Psoas muscle (tissue), 8 donors: ENCODE results near the gene PI4KA. TPM values are rescaled to one million over a fixed set of nuclear protein-coding genes. Genes with fewer than 3 reads are reported as not detected.
A peak's percentile ranks its signal among the peaks of the same experiment; 100 is the strongest.

Experiments used
- ATAC-seq, 4 donors: fragments of 200-7000 bp; cut with Tn5 transposase; one replicate each; pipeline ENCODE4 v1.9.1; 2020; ENCODE audit warnings: moderate library complexity in 3 of 4, mild to moderate bottlenecking in 2 of 4
- DNase-seq, 2 donors: peaks; one replicate each; pipeline ENCODE4 v3.0.0-alpha.2; 2020
- H3K27ac ChIP-seq: fragments of 200-600 bp; one replicate; pipeline ENCODE4 v1.8.0; 2022
- H3K27me3 ChIP-seq, 3 donors: fragments of 200-600 bp in 1 of 3; one replicate each; pipeline versions ENCODE4 v1.6.1 to v1.8.0; 2013 to 2022; ENCODE audit warnings: low read length in 2 of 3, mild to moderate bottlenecking in 2 of 3, moderate library complexity in 1 of 3; ENCODE audit not compliant: insufficient read depth in 3 of 3
- H3K36me3 ChIP-seq, 2 donors: fragments of 200-600 bp in 1 of 2; one replicate each; pipeline versions ENCODE4 v1.6.1 to v1.8.0; 2013 to 2022; ENCODE audit warnings: low read depth in 1 of 2, mild to moderate bottlenecking in 1 of 2, moderate library complexity in 1 of 2; ENCODE audit not compliant: insufficient read depth in 1 of 2
- H3K4me1 ChIP-seq: fragments of 200-600 bp; one replicate; pipeline ENCODE4 v1.8.0; 2022
- H3K4me3 ChIP-seq: fragments of 200-600 bp; one replicate; pipeline ENCODE4 v1.8.0; 2022; ENCODE audit warnings: mild to moderate bottlenecking
- H3K9me3 ChIP-seq: fragments of 200-600 bp; one replicate; pipeline ENCODE4 v1.8.0; 2022
- WGBS, 3 donors: extraction: QIAGEN DNeasy Blood & Tissue Kit; methylation state at CpG; one replicate each; pipeline versions ENCODE4 v1.1.6 to v1.1.7; 2013; 5-methylcytosine and 5-hydroxymethylcytosine counted together
- intact Hi-C, 2 donors: fragments of 100-400 bp; cut with DNase I; formaldehyde crosslinking; loops; one replicate each; pipeline versions ENCODE4 v1.11.0 to v1.14.2; 2022
- long read RNA-seq, 2 donors: library from polyadenylated mRNA; unstranded; transcript quantifications; one replicate each; pipeline ENCODE4 v2.0.0, GENCODE V29; 2021
- polyA plus RNA-seq, 3 donors: library from polyadenylated mRNA; stranded (reverse); fragments of 200-250 nt; gene quantifications; one replicate each; pipeline ENCODE4 v1.2.3, GENCODE V29; 2013
- total RNA-seq, 4 donors: library from RNA; stranded (reverse); fragmentation: NEBNext Ultra II Directional in 2 of 4; extraction: Animal tissue kit (Norgen Biotek cat#: 25700) in 2 of 4; gene quantifications; one replicate each; pipeline versions ENCODE4 v1.2.1 to v1.2.4, GENCODE V29; 2021 to 2023
- TF ChIP-seq, protein P1 (sequence below): fragments of 200-600 bp; IDR thresholded peaks from one replicate; pipeline ENCODE4 v1.8.0; 2022; ENCODE audit warnings: antibody characterized with exemption
- donor health status: healthy with polysubstance abuse.
- donor health status: DM: no; HTN: no; CAD: no; lungs with moderate emphysema.
- donor health status: Bipolar disorder and iron deficiency.
- donor health status: healthy.
- donor health status: DM: yes; HTN: yes; CAD: no.
- donor health status: DM: no; HTN: no; CAD: no.
- donor health status: DM: no; HTN: no; CAD: no.
- donor health status: DM: yes; HTN: yes; CAD: no.

The PI4KA gene
- total RNA-seq (10 to 100 TPM; 38.2 to 52.6 (median 43.1) TPM), polyA plus RNA-seq (10 to 100 TPM; 22.7 to 41.0 (median 37.8) TPM)
- long read RNA-seq, donor 1, partial matches to known transcripts = 23 of 33 reads
- long read RNA-seq, donor 1, other reads (novel, unspliced or antisense) = 7 of 33 reads
- long read RNA-seq, donor 2, full-length matches to known transcripts = 9 of 47 reads
- long read RNA-seq, donor 2, partial matches to known transcripts = 24 of 47 reads
- long read RNA-seq, donor 2, other reads (novel, unspliced or antisense) = 14 of 47 reads

DNA sequence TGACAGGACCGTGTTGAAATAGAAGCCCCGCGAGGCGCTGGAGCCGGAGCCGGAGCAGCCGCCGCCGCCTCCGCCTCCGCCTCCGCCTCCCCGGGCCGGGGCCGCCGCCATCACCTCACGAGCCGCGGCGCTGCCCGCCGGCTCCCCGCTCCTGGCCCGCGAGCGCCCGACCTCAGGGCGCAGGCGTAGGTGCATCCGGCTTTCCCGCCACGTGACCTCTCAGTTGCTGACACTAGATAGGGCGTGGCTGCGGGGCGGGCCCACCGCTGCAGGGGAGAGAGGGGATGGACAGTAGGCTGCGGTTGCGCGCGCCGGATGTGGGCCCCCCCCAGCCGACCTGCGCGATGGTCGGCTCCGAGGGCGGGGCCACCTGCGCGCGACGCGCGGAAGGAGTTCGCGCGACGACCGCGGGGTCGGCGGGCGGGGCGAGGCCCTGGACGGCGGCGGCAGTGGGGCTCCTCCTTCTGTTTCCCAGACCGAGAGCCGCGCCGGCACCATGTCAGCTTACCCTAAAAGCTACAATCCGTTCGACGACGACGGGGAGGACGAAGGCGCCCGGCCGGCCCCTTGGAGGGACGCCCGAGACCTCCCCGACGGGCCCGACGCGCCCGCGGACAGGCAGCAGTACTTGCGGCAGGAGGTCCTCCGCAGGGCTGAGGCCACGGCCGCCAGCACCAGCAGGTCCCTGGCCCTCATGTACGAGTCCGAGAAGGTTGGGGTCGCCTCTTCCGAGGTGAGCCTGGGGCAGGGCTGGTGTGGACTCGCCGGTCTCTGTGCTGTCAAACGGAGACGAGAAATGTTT, at the start of gene PI4KA, which contains the start of gene SNAP29:
PI4KA (minus strand) TSS at position 197 of the 802 bp plus-strand sequence; CDS start at position 111, 86 bp downstream.
SNAP29 (plus strand) TSS at position 393 of the 802 bp plus-strand sequence; CDS start at position 497, 104 bp downstream.
- Histone ChIP-seq H3K4me3 (peak within 1 kb of the TSS; percentile 97), H3K27me3 (no peaks in the 10 kb centered on the region), H3K36me3 (peaks cover 0 to 15% of the 10 kb centered on the region in 2 donors), H3K27ac (peak within 1 kb of the TSS; percentile 91), H3K4me1 (peaks cover 24% of the 10 kb centered on the region), H3K9me3 (no peaks in the 10 kb centered on the region)
- intact Hi-C loops = no loop called here
- 1% methylated on average over 73 to 100 of the region's 100 CpGs for WGBS, 3 donors
- DNase-seq (peak; percentile 100), ATAC-seq (peak; percentile 96 to 99 (median 98))
- TF ChIP-seq, protein P1, sequence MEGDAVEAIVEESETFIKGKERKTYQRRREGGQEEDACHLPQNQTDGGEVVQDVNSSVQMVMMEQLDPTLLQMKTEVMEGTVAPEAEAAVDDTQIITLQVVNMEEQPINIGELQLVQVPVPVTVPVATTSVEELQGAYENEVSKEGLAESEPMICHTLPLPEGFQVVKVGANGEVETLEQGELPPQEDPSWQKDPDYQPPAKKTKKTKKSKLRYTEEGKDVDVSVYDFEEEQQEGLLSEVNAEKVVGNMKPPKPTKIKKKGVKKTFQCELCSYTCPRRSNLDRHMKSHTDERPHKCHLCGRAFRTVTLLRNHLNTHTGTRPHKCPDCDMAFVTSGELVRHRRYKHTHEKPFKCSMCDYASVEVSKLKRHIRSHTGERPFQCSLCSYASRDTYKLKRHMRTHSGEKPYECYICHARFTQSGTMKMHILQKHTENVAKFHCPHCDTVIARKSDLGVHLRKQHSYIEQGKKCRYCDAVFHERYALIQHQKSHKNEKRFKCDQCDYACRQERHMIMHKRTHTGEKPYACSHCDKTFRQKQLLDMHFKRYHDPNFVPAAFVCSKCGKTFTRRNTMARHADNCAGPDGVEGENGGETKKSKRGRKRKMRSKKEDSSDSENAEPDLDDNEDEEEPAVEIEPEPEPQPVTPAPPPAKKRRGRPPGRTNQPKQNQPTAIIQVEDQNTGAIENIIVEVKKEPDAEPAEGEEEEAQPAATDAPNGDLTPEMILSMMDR = no peak

DNA sequence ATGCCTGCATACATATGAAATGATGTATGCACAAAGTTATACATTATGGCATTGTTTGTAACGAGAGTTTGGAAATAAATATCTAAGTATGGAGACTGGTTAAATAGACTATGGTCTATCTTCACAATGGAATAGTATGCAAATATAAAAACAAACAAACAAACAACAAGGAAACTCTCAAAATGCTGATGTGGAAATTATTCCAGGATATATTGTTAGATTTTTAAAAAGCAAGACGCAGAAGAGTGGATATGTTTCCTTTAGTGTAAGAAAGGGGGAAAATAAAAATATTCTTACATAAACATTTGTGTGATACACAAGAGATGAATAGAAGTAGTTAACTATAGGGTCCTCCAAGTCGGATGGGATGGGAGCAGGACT, 47.8 kb upstream of the PI4KA start:
- H3K36me3 ChIP-seq = no peaks in the 10 kb centered on the region
- no peak overlapping the region for H3K4me3 ChIP-seq
- ATAC-seq = no peak
- H3K27ac ChIP-seq = no peak overlapping the region
- DNase-seq = no peak
- peaks cover 9% of the 10 kb centered on the region for H3K4me1 ChIP-seq
- intact Hi-C loops = no loop called here
- H3K27me3 ChIP-seq = no peaks in the 10 kb centered on the region
- 79 to 85% (median 79%) methylated on average over 3 of the region's 3 CpGs for WGBS, 3 donors
- no peaks in the 10 kb centered on the region for H3K9me3 ChIP-seq
- TF ChIP-seq, protein P1 = no peak

DNA sequence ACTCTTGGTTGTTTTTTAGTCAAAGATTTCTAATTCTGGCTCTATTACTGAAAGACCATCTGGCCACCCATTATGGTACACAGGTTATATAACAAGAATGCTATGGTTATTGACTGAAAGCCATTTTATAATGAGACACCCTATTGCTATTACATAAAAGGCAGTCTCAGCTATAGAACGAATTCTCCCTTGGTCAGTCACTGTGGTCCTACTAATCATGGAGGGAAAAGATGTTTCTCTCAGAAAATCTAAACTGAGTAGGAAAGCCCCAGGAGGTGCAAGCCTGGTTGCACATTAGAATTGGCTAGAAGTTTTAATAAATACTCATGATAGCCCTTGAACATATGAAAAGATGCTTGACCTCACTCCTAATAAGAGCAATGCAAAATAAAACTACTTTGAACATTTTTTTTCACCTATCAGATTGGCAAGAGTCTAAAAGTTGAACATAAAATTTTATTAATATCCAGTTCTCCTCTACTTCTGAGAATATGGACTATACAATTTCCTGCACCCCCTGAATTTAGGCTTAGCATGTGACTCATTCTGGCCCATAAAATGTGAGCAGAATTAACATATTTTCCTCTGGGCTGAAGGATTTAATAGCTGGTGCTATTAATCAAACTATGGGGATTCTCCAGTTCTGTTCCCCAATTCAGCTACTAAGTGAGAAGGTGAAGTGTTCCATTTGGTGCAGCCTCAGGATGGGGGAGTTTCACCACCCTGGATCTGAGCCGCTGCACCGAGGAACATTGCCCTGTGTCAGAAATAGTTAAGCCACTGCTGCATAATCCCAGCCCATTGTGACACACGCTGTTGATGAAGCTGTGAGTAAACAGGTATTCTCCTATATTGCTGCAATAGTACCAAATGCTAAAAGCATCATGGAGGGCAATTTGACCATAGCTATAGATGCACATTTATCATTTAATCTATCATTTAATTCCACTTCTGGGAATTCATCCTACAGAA, 47.1 kb upstream of the PI4KA start:
- Histone ChIP-seq H3K27ac (no peak overlapping the region), H3K36me3 (no peaks in the 10 kb centered on the region), H3K9me3 (no peaks in the 10 kb centered on the region), H3K4me3 (no peak overlapping the region), H3K4me1 (peaks cover 9% of the 10 kb centered on the region), H3K27me3 (no peaks in the 10 kb centered on the region)
- DNase-seq (no peak), ATAC-seq (peak in 1 of 4 donors; percentile 32)
- intact Hi-C loops = no loop called here
- TF ChIP-seq, protein P1 = no peak
- 55 to 63% (median 63%) methylated on average over 4 of the region's 4 CpGs for WGBS, 3 donors

DNA sequence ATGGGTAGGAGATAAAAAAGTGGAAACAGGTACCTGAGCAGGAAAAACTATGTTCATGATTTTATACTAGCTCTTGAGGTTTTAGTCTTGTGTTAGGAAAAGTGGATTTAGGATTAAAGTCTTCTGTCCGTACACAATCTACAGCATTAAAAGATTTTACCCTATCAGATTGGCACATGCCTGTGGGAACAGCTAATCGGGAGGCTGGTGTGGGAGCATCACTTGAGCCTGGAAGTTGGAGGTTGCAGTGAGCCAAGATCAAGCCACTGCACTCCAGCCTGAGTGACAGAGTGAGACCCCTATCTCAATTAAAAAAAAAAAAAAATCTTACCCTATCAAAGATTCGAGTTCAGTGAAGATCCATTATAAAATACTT, 46.4 kb upstream of the PI4KA start:
- H3K27me3 ChIP-seq = no peaks in the 10 kb centered on the region
- no peak overlapping the region for H3K27ac ChIP-seq
- TF ChIP-seq, protein P1 = no peak
- no peaks in the 10 kb centered on the region for H3K36me3 ChIP-seq
- DNase-seq (no peak), ATAC-seq (no peak)
- no peaks in the 10 kb centered on the region for H3K9me3 ChIP-seq
- WGBS, 3 donors = 73 to 82% (median 74%) methylated on average over 3 of the region's 3 CpGs
- intact Hi-C loops = no loop called here
- H3K4me3 ChIP-seq = no peak overlapping the region
- peaks cover 9% of the 10 kb centered on the region for H3K4me1 ChIP-seq
